GM23338 (cell line): ENCODE results near the gene LBHD1.

Experiments
- CREB1 ChIP-seq: fragments of 250-450 bp; sonication (Bioruptor Pico); IDR thresholded peaks from 2 replicates; pipeline ENCODE4 v1.5.0; 2020; ENCODE audit warnings: low read depth, mild to moderate bottlenecking, moderate library complexity
- CTCF ChIP-seq, 2 experiments: fragments of 200-600 bp in 1 of 2; sonication (generic) in 1 of 2; conservative IDR thresholded peaks; 2 replicates each; pipeline versions ENCODE4 v1.5.1 to v1.6.1; 2016 to 2017; ENCODE audit warnings: antibody characterized with exemption in 2 of 2, low read depth in 2 of 2, mild to moderate bottlenecking in 2 of 2, moderate library complexity in 1 of 2
- ETS1 ChIP-seq: IDR thresholded peaks from 2 replicates; pipeline ENCODE4 v1.6.1; 2016; ENCODE audit warnings: antibody characterized with exemption
- EZH2 ChIP-seq: fragments of 200-600 bp; sonication (generic); IDR thresholded peaks from one replicate; pipeline ENCODE4 v1.8.0; 2017; ENCODE audit warnings: antibody characterized with exemption, mild to moderate bottlenecking, low read depth; ENCODE audit not compliant: unreplicated experiment
- EZH2phosphoT487 ChIP-seq: fragments of 200-600 bp; sonication (generic); IDR thresholded peaks from one replicate; pipeline ENCODE4 v1.8.1; 2018; ENCODE audit warnings: antibody characterized with exemption; ENCODE audit not compliant: unreplicated experiment
- JUNB ChIP-seq: IDR thresholded peaks from one replicate; pipeline ENCODE4 v1.6.1; 2016; ENCODE audit warnings: antibody characterized with exemption; ENCODE audit not compliant: unreplicated experiment
- NANOG ChIP-seq: IDR thresholded peaks from 2 replicates; pipeline ENCODE4 v1.6.1; 2016; ENCODE audit warnings: antibody characterized with exemption, borderline replicate concordance
- POLR2AphosphoS5 ChIP-seq: IDR thresholded peaks from 2 replicates; pipeline ENCODE4 v1.6.1; 2016; ENCODE audit warnings: antibody characterized with exemption, low read depth
- REST ChIP-seq: IDR thresholded peaks from one replicate; pipeline ENCODE4 v1.6.1; 2018; ENCODE audit warnings: antibody characterized with exemption; ENCODE audit not compliant: unreplicated experiment
- STAT1 ChIP-seq: IDR thresholded peaks from one replicate; pipeline ENCODE4 v1.6.1; 2016; ENCODE audit warnings: antibody characterized with exemption; ENCODE audit not compliant: unreplicated experiment
- ZNF331 ChIP-seq: fragments of 250-450 bp; sonication (Bioruptor Pico); IDR thresholded peaks from 2 replicates; pipeline ENCODE4 v1.5.0; 2020; ENCODE audit warnings: low read depth, mild to moderate bottlenecking, moderate library complexity
- ZNF462 ChIP-seq: fragments of 250-450 bp; sonication (Bioruptor Pico); IDR thresholded peaks from 2 replicates; pipeline ENCODE4 v1.5.0; 2020; ENCODE audit warnings: mild to moderate bottlenecking, moderate library complexity

- TF ChIP-seq CTCF (conservative IDR thresholded peaks at IDR 0.05; ENCODE audit: low read depth in 2 of 2) (no peak), EZH2 (no peak), JUNB (no peak), EZH2phosphoT487 (no peak), POLR2AphosphoS5 (no peak), CREB1 (no peak), REST (no peak), ETS1 (no peak), NANOG (no peak), ZNF462 (CRISPR knock-in tag) (no peak), STAT1 (no peak), ZNF331 (no peak)
Observed at GRCh38 chr11:62713343-62713742, 41.3 kb upstream of the LBHD1 start.
